DOHH2 (cell line): ENCODE measurements around the gene SLC25A53.
"Not testable (repeated sequence)": the region's sequence is repeated elsewhere in the genome, so short reads cannot be mapped to it uniquely, and the experiment has no call there.

Source experiments
- CTCF ChIP-seq: fragments of 200-600 bp; sonication (generic); IDR thresholded peaks from one replicate; pipeline ENCODE4 v1.5.1; 2014; ENCODE audit warnings: antibody characterized with exemption, mild to moderate bottlenecking, low read depth, low read length; ENCODE audit not compliant: poor library complexity, severe bottlenecking
- EZH2phosphoT487 ChIP-seq: fragments of 200-600 bp; sonication (generic); IDR thresholded peaks from 2 replicates; pipeline ENCODE4 v1.6.1; 2017; ENCODE audit warnings: borderline replicate concordance, mild to moderate bottlenecking, antibody characterized with exemption, low read length, moderate library complexity, mixed read lengths

- not testable (repeated sequence) for TF ChIP-seq CTCF, EZH2phosphoT487
Measured at GRCh38 chrX:104077854-104078253, 79.0 kb downstream of the SLC25A53 start.
